ENCODE measurements around the gene OR2T35.

OR2T35 gene

GRCh38 chr1:248627971-248628844 lies 16.9 kb downstream of the OR2T35 start:
- TF ChIP-seq REST (IDR thresholded peaks at IDR 0.05; ENCODE audit: low read depth) (no peak), CEBPB (IDR thresholded peaks at IDR 0.05) (no peak), EP300 (IDR thresholded peaks at IDR 0.05; ENCODE audit: borderline replicate concordance) (no peak), NFIC (IDR thresholded peaks at IDR 0.05) (no peak), TEAD4 (IDR thresholded peaks at IDR 0.05) (no peak), USF1 (IDR thresholded peaks at IDR 0.05) (no peak), CREB1 (IDR thresholded peaks at IDR 0.05; ENCODE audit: low read depth) (no peak)

GRCh38 chr1:248625971-248626370 lies 19.1 kb downstream of the OR2T35 start:
- TF ChIP-seq CEBPB (IDR thresholded peaks at IDR 0.05) (no peak), ZBTB7A (IDR thresholded peaks at IDR 0.05; ENCODE audit: low read depth) (no peak), TCF12 (IDR thresholded peaks at IDR 0.05; ENCODE audit: low read depth) (no peak), USF1 (IDR thresholded peaks at IDR 0.05) (no peak), EP300 (IDR thresholded peaks at IDR 0.05; ENCODE audit: borderline replicate concordance) (no peak), CREB1 (IDR thresholded peaks at IDR 0.05; ENCODE audit: low read depth) (no peak), RAD21 (IDR thresholded peaks at IDR 0.05; ENCODE audit: low read depth) (no peak), REST (IDR thresholded peaks at IDR 0.05; ENCODE audit: low read depth) (no peak), FOXM1 (IDR thresholded peaks at IDR 0.05; ENCODE audit: borderline replicate concordance, low read depth) (no peak), TAF1 (IDR thresholded peaks at IDR 0.05; ENCODE audit: low read depth) (no peak)

- TF ChIP-seq NFIC (IDR thresholded peaks at IDR 0.05) (no peak), FOXM1 (IDR thresholded peaks at IDR 0.05; ENCODE audit: borderline replicate concordance, low read depth) (no peak), ZBTB7A (IDR thresholded peaks at IDR 0.05; ENCODE audit: low read depth) (no peak), RAD21 (IDR thresholded peaks at IDR 0.05; ENCODE audit: low read depth) (no peak), EP300 (IDR thresholded peaks at IDR 0.05; ENCODE audit: borderline replicate concordance) (no peak), YY1 (IDR thresholded peaks at IDR 0.05; ENCODE audit: low read depth) (no peak)
These were observed 19.9 kb downstream of the OR2T35 start for GRCh38 chr1:248625166-248625565.

GRCh38 chr1:248622570-248623001 lies 22.5 kb downstream of the OR2T35 start:
- no peak for TF ChIP-seq TEAD4 (IDR thresholded peaks at IDR 0.05)
- no peak for TF ChIP-seq CEBPB (IDR thresholded peaks at IDR 0.05)
- TF ChIP-seq RAD21 (IDR thresholded peaks at IDR 0.05; ENCODE audit: low read depth), result no peak
- TF ChIP-seq YY1 (IDR thresholded peaks at IDR 0.05; ENCODE audit: low read depth), result no peak
- TF ChIP-seq ZBTB7A (IDR thresholded peaks at IDR 0.05; ENCODE audit: low read depth), result no peak

- TF ChIP-seq NFIC (IDR thresholded peaks at IDR 0.05) (no peak), REST (IDR thresholded peaks at IDR 0.05; ENCODE audit: low read depth) (no peak), EGR1 (IDR thresholded peaks at IDR 0.05) (no peak), CREB1 (IDR thresholded peaks at IDR 0.05; ENCODE audit: low read depth) (no peak), ZBTB7A (IDR thresholded peaks at IDR 0.05; ENCODE audit: low read depth) (no peak), TCF12 (IDR thresholded peaks at IDR 0.05; ENCODE audit: low read depth) (no peak), RAD21 (IDR thresholded peaks at IDR 0.05; ENCODE audit: low read depth) (no peak), TAF1 (IDR thresholded peaks at IDR 0.05; ENCODE audit: low read depth) (no peak), USF1 (IDR thresholded peaks at IDR 0.05) (no peak), YY1 (IDR thresholded peaks at IDR 0.05; ENCODE audit: low read depth) (no peak)
These were observed 23.3 kb downstream of the OR2T35 start for GRCh38 chr1:248621770-248622169.
